HG02973 (cell line): ENCODE measurements around the gene BTNL8.
"Not testable (repeated sequence)": the region's sequence is repeated elsewhere in the genome, so short reads cannot be mapped to it uniquely, and the experiment has no call there.

Experiments
- ATAC-seq: cut with Tn5 transposase; IDR thresholded peaks from one replicate; pipeline ENCODE4 v1.9.1; 2021; ENCODE audit warnings: moderate library complexity; ENCODE audit not compliant: unreplicated experiment

Gene BTNL8

GRCh38 chr5:180874804-180875582 is 24.0 kb upstream of the BTNL8 start:
- no peak for ATAC-seq

GRCh38 chr5:180875860-180876426 is 23.0 kb upstream of the BTNL8 start:
- ATAC-seq = no peak

GRCh38 chr5:180885845-180886529 is 13.0 kb upstream of the BTNL8 start:
- not testable (repeated sequence) for ATAC-seq

- ATAC-seq = no peak
Observed at GRCh38 chr5:180889381-180889780, 9.6 kb upstream of the BTNL8 start.

- not testable (repeated sequence) for ATAC-seq
Observed at GRCh38 chr5:180895330-180895729, 3.6 kb upstream of the BTNL8 start.

GRCh38 chr5:180900178-180900577 is 1.2 kb downstream of the BTNL8 start:
- no peak for ATAC-seq

- no peak for ATAC-seq
Observed at GRCh38 chr5:180901319-180902009, 2.5 kb downstream of the BTNL8 start.

GRCh38 chr5:180908400-180908799 is 9.4 kb downstream of the BTNL8 start:
- ATAC-seq = no peak

- ATAC-seq = no peak
Observed at GRCh38 chr5:180908998-180909731, 10.2 kb downstream of the BTNL8 start.

- ATAC-seq = no peak
Observed at GRCh38 chr5:180909782-180910181, 10.8 kb downstream of the BTNL8 start.

GRCh38 chr5:180910182-180910581 is 11.2 kb downstream of the BTNL8 start:
- ATAC-seq = no peak

- no peak for ATAC-seq
Observed at GRCh38 chr5:180910735-180911134, 11.8 kb downstream of the BTNL8 start.

GRCh38 chr5:180914646-180915045 is 15.7 kb downstream of the BTNL8 start:
- no peak for ATAC-seq

- no peak for ATAC-seq
Observed at GRCh38 chr5:180915924-180916323, 17.0 kb downstream of the BTNL8 start.

- ATAC-seq = no peak
Observed at GRCh38 chr5:180918380-180918779, 19.4 kb downstream of the BTNL8 start.

GRCh38 chr5:180920710-180921109 is 21.8 kb downstream of the BTNL8 start:
- no peak for ATAC-seq

GRCh38 chr5:180922932-180923331 is 24.0 kb downstream of the BTNL8 start:
- no peak for ATAC-seq

- ATAC-seq = no peak
Observed at GRCh38 chr5:180932660-180933059, 33.7 kb downstream of the BTNL8 start.

GRCh38 chr5:180935203-180935602 is 36.2 kb downstream of the BTNL8 start:
- no peak for ATAC-seq

GRCh38 chr5:180938294-180938693 is 39.3 kb downstream of the BTNL8 start:
- no peak for ATAC-seq
